Measurements from ENCODE around the gene GRHL1. TPM values are rescaled to one million over a fixed set of nuclear protein-coding genes. Genes with fewer than 3 reads are reported as not detected.

The GRHL1 gene
- total and polyA plus RNA-seq, 2 of the 4 experiments (the other 2 are of a cell fraction), result 0.18 to 0.21 TPM

GRCh38 chr2:9975328-9975727 lies 23.8 kb downstream of the GRHL1 start:
- POLR2A ChIA-PET (ENCODE audit: unreplicated experiment), result no interaction called here
- no peak overlapping the region for H3K14ac ChIP-seq (replicated peaks; ENCODE audit: low read depth, low read length)
- H3K79me1 ChIP-seq (ENCODE audit: low read depth in 1 of 2, low read length in 2 of 2), result no peaks in the 10 kb centered on the region
- H3K18ac ChIP-seq (ENCODE audit: low read depth, low read length), result no peak overlapping the region; the same call in 1 of the 2 replicates
- in situ Hi-C loops (cut with MboI; ENCODE audit: low sequenced_read_pairs) (no loop called here), intact Hi-C loops (cut with micrococcal nuclease) (no loop called here), dilution Hi-C loops (cut with HindIII; ENCODE audit: low sequenced_read_pairs, unreplicated experiment) (no loop called here)
- H3K4ac ChIP-seq (ENCODE audit: low read depth, low read length), result no peak overlapping the region; the same call in 1 of the 2 replicates
- no peaks in the 10 kb centered on the region for H3K9me3 ChIP-seq (ENCODE audit: control insufficient read depth, insufficient read depth, low read length)
- H3K56ac ChIP-seq (ENCODE audit: extremely low read depth, insufficient read depth, low read length), result no peak overlapping the region
- H2BK20ac ChIP-seq (ENCODE audit: low read depth, low read length), result peak overlapping the region; percentile 10; the same call in 1 of the 2 replicates
- H2BK5ac ChIP-seq (ENCODE audit: low read depth, low read length, poor library complexity, severe bottlenecking), result peak overlapping the region; percentile 37
- H2AK5ac ChIP-seq (ENCODE audit: low read depth, low read length), result no peak overlapping the region
- no peak overlapping the region for H4K5ac ChIP-seq (ENCODE audit: low read depth, low read length)
- H3K4me3 ChIP-seq (ENCODE audit: insufficient read depth, low read depth, low read length), result no peak overlapping the region
- peak; percentile 83 for DNase-seq
- no peak overlapping the region for H2BK15ac ChIP-seq (ENCODE audit: low read depth, low read length)
- peaks cover 12% of the 10 kb centered on the region for H3K9me1 ChIP-seq (ENCODE audit: insufficient read depth, low read length)
- no peaks in the 10 kb centered on the region for H3K36me3 ChIP-seq (ENCODE audit: control insufficient read depth, insufficient read depth, low read length)
- ATAC-seq (ENCODE audit: low read depth), result peak; percentile 52
- no peak overlapping the region for H2BK120ac ChIP-seq (ENCODE audit: low read depth, low read length)
- 0 out of 4 replicates have a peak overlapping the region, but pooled peaks of 1 of the 2 experiments have one; percentile 8 for H4K8ac ChIP-seq (ENCODE audit: low read depth in 2 of 2, low read length in 2 of 2)
- TF ChIP-seq POLR2A (IDR thresholded peaks at IDR 0.05; ENCODE audit: low read depth, low read length) (no peak), CHD1 (IDR thresholded peaks at IDR 0.05; ENCODE audit: low read depth, low read length) (no peak), MAZ (IDR thresholded peaks at IDR 0.05; ENCODE audit: borderline replicate concordance, low read depth, low read length) (no peak), USF2 (IDR thresholded peaks at IDR 0.05; ENCODE audit: low read depth, low read length) (no peak), RFX5 (IDR thresholded peaks at IDR 0.05; ENCODE audit: low read depth, low read length) (no peak), RAD21 (IDR thresholded peaks at IDR 0.05; ENCODE audit: low read length) (no peak), MXI1 (IDR thresholded peaks at IDR 0.05; ENCODE audit: borderline replicate concordance, low read depth, low read length) (no peak), CEBPB (IDR thresholded peaks at IDR 0.05; ENCODE audit: low read depth, low read length) (no peak), SMC3 (IDR thresholded peaks at IDR 0.05; ENCODE audit: low read depth, low read length) (no peak), NFE2L2 (IDR thresholded peaks at IDR 0.05; ENCODE audit: low read depth, low read length) (no peak), MAFK (IDR thresholded peaks at IDR 0.05; ENCODE audit: low read depth, low read length) (no peak), RCOR1 (IDR thresholded peaks at IDR 0.05; ENCODE audit: insufficient replicate concordance, low read length) (no peak), FOS (IDR thresholded peaks at IDR 0.05; ENCODE audit: low read depth, low read length) (no peak), BHLHE40 (IDR thresholded peaks at IDR 0.05; ENCODE audit: low read depth, low read length) (no peak)
- TF ChIP-seq, protein P1, sequence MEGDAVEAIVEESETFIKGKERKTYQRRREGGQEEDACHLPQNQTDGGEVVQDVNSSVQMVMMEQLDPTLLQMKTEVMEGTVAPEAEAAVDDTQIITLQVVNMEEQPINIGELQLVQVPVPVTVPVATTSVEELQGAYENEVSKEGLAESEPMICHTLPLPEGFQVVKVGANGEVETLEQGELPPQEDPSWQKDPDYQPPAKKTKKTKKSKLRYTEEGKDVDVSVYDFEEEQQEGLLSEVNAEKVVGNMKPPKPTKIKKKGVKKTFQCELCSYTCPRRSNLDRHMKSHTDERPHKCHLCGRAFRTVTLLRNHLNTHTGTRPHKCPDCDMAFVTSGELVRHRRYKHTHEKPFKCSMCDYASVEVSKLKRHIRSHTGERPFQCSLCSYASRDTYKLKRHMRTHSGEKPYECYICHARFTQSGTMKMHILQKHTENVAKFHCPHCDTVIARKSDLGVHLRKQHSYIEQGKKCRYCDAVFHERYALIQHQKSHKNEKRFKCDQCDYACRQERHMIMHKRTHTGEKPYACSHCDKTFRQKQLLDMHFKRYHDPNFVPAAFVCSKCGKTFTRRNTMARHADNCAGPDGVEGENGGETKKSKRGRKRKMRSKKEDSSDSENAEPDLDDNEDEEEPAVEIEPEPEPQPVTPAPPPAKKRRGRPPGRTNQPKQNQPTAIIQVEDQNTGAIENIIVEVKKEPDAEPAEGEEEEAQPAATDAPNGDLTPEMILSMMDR (conservative IDR thresholded peaks at IDR 0.05; ENCODE audit: low read depth, low read length), result no peak
- TF ChIP-seq, protein P2, sequence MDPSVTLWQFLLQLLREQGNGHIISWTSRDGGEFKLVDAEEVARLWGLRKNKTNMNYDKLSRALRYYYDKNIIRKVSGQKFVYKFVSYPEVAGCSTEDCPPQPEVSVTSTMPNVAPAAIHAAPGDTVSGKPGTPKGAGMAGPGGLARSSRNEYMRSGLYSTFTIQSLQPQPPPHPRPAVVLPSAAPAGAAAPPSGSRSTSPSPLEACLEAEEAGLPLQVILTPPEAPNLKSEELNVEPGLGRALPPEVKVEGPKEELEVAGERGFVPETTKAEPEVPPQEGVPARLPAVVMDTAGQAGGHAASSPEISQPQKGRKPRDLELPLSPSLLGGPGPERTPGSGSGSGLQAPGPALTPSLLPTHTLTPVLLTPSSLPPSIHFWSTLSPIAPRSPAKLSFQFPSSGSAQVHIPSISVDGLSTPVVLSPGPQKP (IDR thresholded peaks at IDR 0.05; ENCODE audit: borderline replicate concordance, low read depth, low read length), result no peak
- H3K27me3 ChIP-seq (ENCODE audit: control insufficient read depth, insufficient read depth, low read length), result no peaks in the 10 kb centered on the region
- H4K91ac ChIP-seq (ENCODE audit: insufficient read depth, low read depth, low read length), result no peak overlapping the region
- H3K4me1 ChIP-seq (ENCODE audit: control insufficient read depth, insufficient read depth, low read length), result peaks cover 33% of the 10 kb centered on the region
- H4K20me1 ChIP-seq (ENCODE audit: insufficient read depth, low read length), result no peaks in the 10 kb centered on the region
- 35% methylated on average over 2 of the region's 10 CpGs; no CpG with 5 or more reads in 1 of the 2 experiments for WGBS, 2 experiments (ENCODE audit: extremely low coverage in 2 of 2, insufficient read length in 1 of 2)
- H3K4me2 ChIP-seq (ENCODE audit: low read depth, low read length), result peak overlapping the region; percentile 56; the same call in 1 of the 2 replicates
- no peak overlapping the region for H3K23ac ChIP-seq (ENCODE audit: low read depth, low read length)
- no peak overlapping the region for H3K9ac ChIP-seq (ENCODE audit: low read depth, low read length)
- CTCF ChIA-PET, result interaction anchor here (0.9 to 2.2 kb wide), 3 partner anchors 9 to 176 kb away, joined by 3 to 14 read pairs (median 4); no protein-coding TSS in a partner anchor
- H3K27ac ChIP-seq (ENCODE audit: insufficient read depth, low read length), result peak overlapping the region; percentile 23; the same call in 1 of the 2 replicates
- H2AK9ac ChIP-seq (replicated peaks; ENCODE audit: low read depth, low read length, poor library complexity), result no peak overlapping the region
- BruUV-seq (replicated peaks), result no TSS peak
- H2AFZ ChIP-seq (replicated peaks; ENCODE audit: low read length, poor library complexity), result no peak overlapping the region

Data from IMR-90 (cell line).